GM21390 (cell line): ENCODE results near the gene ABCB11.

ENCODE experiments used
- ATAC-seq: cut with Tn5 transposase; IDR thresholded peaks from one replicate; pipeline ENCODE4 v1.9.1; 2021; ENCODE audit not compliant: unreplicated experiment

Gene ABCB11

GRCh38 chr2:168978461-168978861 is 52.7 kb downstream of the ABCB11 start:
- ATAC-seq, result no peak

GRCh38 chr2:168977608-168978007 is 53.5 kb downstream of the ABCB11 start:
- no peak for ATAC-seq

GRCh38 chr2:168976034-168976654 is 55.0 kb downstream of the ABCB11 start:
- ATAC-seq, result no peak

GRCh38 chr2:168974428-168974827 is 56.7 kb downstream of the ABCB11 start:
- no peak for ATAC-seq

GRCh38 chr2:168971261-168971660 is 59.9 kb downstream of the ABCB11 start:
- ATAC-seq, result no peak

- ATAC-seq, result no peak
Measured at GRCh38 chr2:168970711-168971233, 60.4 kb downstream of the ABCB11 start.

GRCh38 chr2:168969865-168970264 is 61.3 kb downstream of the ABCB11 start:
- no peak for ATAC-seq

GRCh38 chr2:168968342-168968741 is 62.8 kb downstream of the ABCB11 start:
- no peak for ATAC-seq

GRCh38 chr2:168964251-168964807 is 66.8 kb downstream of the ABCB11 start:
- no peak for ATAC-seq

GRCh38 chr2:168962636-168963035 is 68.5 kb downstream of the ABCB11 start:
- ATAC-seq, result no peak

- ATAC-seq, result peak; percentile 90
Measured at GRCh38 chr2:168961450-168962229, 69.5 kb downstream of the ABCB11 start.

- ATAC-seq, result no peak
Measured at GRCh38 chr2:168956392-168956791, 74.7 kb downstream of the ABCB11 start.

- ATAC-seq, result no peak
Measured at GRCh38 chr2:168955321-168955720, 75.8 kb downstream of the ABCB11 start.

GRCh38 chr2:168954256-168954655 is 76.9 kb downstream of the ABCB11 start:
- no peak for ATAC-seq

- no peak for ATAC-seq
Measured at GRCh38 chr2:168952424-168952823, 78.7 kb downstream of the ABCB11 start.

GRCh38 chr2:168951871-168952270 is 79.3 kb downstream of the ABCB11 start:
- ATAC-seq, result no peak

GRCh38 chr2:168949324-168949723 is 81.8 kb downstream of the ABCB11 start:
- no peak for ATAC-seq

GRCh38 chr2:168948621-168949212 is 82.4 kb downstream of the ABCB11 start:
- ATAC-seq, result peak; percentile 74

- ATAC-seq, result no peak
Measured at GRCh38 chr2:168945508-168945907, 85.6 kb downstream of the ABCB11 start.

GRCh38 chr2:168944065-168944464 is 87.1 kb downstream of the ABCB11 start:
- no peak for ATAC-seq

- ATAC-seq, result no peak
Measured at GRCh38 chr2:168941297-168941696, 89.8 kb downstream of the ABCB11 start.

- peak; percentile 76 for ATAC-seq
Measured at GRCh38 chr2:168939918-168940317, 91.2 kb downstream of the ABCB11 start.
